ENCODE data around the gene C11orf91.

Gene C11orf91

DNA sequence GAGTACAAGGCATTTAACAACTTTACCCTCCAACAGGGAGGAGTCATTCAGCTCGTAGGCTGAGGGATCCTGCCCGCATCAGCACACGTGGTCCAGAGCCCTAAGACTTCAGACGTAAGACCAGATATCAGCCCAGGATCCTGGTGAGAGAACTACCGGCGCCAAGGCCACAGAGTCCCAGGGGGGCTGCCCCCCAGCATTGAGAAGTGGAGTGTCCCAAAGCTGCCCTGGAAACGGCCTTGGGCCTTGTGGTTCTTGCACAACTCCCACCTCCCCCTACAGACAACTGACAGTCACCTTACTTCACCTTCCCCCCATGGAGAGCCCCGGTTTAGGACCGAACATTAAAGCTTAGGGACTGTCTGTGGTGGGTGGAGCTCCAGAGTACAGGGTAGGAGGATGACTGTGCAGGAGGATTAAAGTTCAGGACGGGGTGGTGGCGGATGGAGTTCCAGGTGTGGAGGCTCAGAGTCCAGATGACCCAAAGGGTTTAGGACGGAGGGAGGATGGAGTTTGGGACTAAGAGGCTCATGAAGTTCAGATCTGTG is 1.0 kb downstream of the C11orf91 start:
- DNase-seq (ENCODE audit: low spot score), result no peak
- TF ChIP-seq, protein P1, sequence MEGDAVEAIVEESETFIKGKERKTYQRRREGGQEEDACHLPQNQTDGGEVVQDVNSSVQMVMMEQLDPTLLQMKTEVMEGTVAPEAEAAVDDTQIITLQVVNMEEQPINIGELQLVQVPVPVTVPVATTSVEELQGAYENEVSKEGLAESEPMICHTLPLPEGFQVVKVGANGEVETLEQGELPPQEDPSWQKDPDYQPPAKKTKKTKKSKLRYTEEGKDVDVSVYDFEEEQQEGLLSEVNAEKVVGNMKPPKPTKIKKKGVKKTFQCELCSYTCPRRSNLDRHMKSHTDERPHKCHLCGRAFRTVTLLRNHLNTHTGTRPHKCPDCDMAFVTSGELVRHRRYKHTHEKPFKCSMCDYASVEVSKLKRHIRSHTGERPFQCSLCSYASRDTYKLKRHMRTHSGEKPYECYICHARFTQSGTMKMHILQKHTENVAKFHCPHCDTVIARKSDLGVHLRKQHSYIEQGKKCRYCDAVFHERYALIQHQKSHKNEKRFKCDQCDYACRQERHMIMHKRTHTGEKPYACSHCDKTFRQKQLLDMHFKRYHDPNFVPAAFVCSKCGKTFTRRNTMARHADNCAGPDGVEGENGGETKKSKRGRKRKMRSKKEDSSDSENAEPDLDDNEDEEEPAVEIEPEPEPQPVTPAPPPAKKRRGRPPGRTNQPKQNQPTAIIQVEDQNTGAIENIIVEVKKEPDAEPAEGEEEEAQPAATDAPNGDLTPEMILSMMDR (IDR thresholded peaks at IDR 0.05; ENCODE audit: extremely low read depth, missing control alignments), result no peak

DNA sequence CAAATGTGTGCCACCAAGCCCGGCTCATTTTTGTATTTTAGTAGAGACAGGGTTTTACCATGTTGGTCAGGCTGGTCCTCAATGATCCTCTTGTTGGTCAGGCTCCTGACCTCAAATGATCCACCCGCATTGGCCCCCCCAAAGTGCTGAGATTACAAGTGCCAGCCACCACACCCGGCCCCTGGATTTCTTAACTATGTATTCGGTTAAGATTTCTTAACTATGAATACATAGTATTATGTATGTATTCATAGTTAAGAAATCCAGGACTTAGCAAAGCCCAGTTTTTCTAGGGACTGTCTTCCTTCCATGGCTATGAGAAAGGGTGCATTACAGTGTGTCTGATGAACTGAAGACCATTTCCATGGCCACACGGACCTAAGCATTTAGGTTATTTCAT is 1.7 kb downstream of the C11orf91 start:
- TF ChIP-seq, protein P1 (IDR thresholded peaks at IDR 0.05; ENCODE audit: extremely low read depth, missing control alignments), result no peak
- no peak for DNase-seq (ENCODE audit: low spot score)

DNA sequence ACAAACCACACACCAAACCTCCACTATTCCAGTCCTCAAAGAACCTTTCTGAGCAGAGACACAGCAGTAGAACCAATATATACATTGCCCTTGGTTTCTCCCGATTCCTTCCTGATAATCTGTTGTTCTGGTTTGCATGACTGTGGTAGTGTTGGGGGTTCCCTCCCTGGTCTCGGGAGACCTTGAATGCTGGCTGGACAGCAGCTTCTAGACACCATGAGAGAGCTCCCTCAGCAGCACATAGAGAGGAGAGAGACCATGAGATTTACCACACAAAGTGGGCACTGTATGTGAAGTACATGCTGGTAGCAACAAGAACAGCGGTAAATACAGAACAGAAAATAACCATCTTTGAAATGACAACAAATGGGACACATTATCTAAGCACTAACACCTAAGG is 2.6 kb downstream of the C11orf91 start:
- TF ChIP-seq, protein P1 (IDR thresholded peaks at IDR 0.05; ENCODE audit: extremely low read depth, missing control alignments), result no peak
- DNase-seq (ENCODE audit: low spot score), result no peak

DNA sequence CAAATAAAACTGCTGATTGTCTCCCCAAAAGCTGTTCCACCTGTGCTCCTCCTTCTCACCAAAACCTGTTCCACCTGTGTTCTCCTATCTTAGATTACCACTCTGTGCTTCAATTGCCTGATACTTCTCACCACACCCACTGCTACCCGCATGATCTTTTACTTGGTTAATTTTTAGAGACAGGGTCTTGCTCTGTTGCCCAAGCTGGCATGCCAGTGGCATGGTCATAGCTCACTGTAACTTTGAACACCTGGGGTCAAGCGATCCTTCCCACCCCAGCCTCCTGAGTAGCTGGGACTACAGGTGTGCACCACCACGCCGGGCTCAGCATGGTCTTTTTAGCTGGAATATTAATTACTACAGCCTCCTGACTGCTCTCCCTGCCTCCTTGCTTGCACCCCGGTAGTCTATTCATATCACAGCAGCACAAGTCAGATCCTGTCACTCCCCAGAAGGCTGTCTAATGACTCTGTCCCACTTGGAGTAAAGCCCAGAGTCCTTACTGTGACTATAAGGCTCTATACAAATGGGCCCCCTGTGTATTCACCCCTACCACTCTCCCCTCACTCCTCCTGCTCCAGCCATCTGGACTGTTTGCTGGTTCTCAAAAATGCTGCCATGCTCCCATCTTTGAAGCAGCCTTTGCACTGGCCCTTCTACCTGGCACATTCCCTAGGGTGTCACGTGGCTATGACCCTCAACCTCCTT is 3.5 kb downstream of the C11orf91 start:
- TF ChIP-seq, protein P1 (IDR thresholded peaks at IDR 0.05; ENCODE audit: extremely low read depth, missing control alignments), result no peak
- DNase-seq (ENCODE audit: low spot score), result no peak

DNA sequence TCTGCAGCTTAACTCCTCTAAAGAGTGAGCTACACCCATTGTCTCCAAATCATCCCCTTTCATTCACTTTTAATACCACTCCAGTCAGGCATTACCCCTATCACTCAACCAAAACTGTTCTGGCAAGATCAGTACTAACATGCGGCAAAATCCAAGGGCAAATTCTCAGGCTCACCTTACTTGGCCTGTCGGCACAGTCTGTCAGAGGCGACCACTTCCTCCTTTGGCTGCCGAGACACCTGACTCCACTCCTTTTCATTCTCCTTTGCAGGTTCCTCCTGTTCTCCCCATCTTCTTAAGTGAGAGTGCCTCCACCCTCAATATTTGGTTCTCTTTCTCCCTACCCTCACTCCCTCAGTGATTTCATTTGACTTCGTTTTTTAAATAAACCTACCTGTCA is 4.2 kb downstream of the C11orf91 start:
- TF ChIP-seq, protein P1 (IDR thresholded peaks at IDR 0.05; ENCODE audit: extremely low read depth, missing control alignments), result no peak
- DNase-seq (ENCODE audit: low spot score), result no peak

DNA sequence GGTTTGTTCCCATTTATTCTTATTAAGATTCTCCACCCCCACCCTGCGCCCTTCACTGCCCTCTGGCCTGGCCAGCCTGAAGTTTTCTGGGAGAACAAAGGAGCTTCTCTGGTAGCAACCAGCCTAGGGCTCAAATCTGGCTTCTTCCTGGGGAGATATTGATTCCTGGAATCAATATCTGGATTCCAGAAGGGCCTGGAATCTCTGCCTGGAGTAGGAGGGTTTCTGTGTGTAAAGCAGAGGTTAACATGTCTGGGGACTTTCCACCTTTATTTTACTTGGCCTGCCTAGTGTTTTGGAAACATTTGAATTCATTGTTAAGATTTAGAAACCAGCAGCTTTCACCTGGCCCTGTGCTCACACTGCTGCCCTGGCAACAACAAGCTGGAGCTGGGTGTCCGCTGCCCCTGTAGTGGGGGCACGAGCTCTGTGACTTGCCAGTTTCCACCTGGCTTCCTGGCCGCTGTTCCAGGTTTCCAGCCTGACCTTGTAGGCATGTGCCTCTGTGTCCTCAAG is 5.5 kb downstream of the C11orf91 start:
- TF ChIP-seq, protein P1 (IDR thresholded peaks at IDR 0.05; ENCODE audit: extremely low read depth, missing control alignments), result no peak
- DNase-seq (ENCODE audit: low spot score), result no peak

DNA sequence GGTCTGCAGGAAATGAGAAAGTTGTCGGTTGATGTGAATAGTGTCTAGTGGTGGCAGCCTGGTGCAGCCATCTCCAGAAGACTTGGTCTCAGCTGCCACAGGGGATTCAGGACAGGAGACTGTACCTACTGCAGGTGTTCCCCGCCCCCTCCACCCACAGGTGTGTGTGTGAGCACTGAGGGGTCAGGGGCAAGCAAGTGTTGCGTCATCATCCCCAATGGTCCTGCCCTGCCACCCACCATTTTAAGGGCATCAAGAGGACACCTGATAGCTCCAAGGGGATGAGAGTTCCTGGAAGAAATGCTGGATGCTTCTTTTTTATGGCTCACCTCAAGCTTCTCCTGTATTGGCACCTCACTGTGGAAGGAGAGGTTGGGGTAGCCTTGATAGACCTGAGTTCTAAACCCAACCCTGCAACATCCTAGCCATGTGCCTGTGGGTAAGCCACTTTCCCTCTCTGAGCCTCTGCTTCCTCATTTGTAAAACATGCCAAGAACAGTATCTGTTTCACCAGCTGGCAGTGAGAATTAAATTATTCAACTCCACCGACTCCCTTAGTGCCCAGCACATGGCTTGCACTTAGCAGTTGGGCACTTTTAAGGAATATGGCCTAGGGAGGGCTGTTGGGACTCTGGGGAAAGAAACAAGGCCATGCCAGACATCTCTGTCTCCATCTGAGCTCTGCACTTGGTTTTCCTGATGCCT is 6.1 kb downstream of the C11orf91 start:
- TF ChIP-seq, protein P1 (IDR thresholded peaks at IDR 0.05; ENCODE audit: extremely low read depth, missing control alignments), result no peak
- DNase-seq (ENCODE audit: low spot score), result no peak

Data from GM20000 (cell line).